Choroid plexus epithelial cell (primary cell): Measurements from ENCODE around the gene OSTN.
A peak's percentile ranks its signal among the peaks of the same experiment; 100 is the strongest.
"Not testable (repeated sequence)": the region's sequence is repeated elsewhere in the genome, so short reads cannot be mapped to it uniquely, and the experiment has no call there.

Experiments used
- DNase-seq: peaks from one replicate; pipeline ENCODE4 v3.0.0-alpha.2; 2010; ENCODE audit warnings: low read depth
- H3K4me3 ChIP-seq: 2 replicates; pipeline ENCODE4 v1.5.1; 2011; ENCODE audit warnings: low read depth, mild to moderate bottlenecking, control low read depth, low read length, moderate library complexity
- TF ChIP-seq, protein P1 (sequence below): conservative IDR thresholded peaks from 2 replicates; pipeline ENCODE4 v1.5.1; 2011; ENCODE audit warnings: low read depth, mild to moderate bottlenecking, control low read depth, inconsistent platforms, low read length, moderate library complexity

The OSTN gene

DNA sequence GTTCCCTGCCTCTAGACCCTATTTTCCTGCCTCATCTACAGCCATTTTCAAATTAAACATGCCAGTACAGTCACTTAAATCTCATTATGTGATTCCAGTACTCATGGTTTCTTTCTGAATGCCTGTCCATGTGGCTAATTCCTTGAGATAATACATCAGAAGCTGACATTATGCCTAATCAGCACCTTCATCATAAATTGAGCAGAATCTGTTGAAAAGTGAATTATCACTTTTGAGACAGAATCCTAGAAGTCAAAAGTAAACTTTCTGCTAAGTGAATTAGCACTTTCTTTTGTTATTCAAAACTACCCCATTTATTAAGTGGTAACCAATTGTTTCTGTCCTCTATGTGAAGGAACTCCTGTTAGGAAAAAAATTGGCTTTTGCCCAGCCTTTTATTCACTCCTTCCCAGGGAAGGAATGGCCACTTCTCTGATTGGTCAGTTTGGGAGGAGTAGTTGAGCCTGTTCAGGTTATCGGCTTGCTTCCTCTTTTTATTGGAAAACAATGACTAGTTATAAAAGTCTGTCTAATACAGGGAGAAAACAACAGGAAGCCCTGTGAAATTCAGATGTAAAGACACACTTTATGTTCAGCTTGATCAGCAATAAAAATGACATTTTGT, 40.5 kb downstream of the OSTN start:
- TF ChIP-seq, protein P1, sequence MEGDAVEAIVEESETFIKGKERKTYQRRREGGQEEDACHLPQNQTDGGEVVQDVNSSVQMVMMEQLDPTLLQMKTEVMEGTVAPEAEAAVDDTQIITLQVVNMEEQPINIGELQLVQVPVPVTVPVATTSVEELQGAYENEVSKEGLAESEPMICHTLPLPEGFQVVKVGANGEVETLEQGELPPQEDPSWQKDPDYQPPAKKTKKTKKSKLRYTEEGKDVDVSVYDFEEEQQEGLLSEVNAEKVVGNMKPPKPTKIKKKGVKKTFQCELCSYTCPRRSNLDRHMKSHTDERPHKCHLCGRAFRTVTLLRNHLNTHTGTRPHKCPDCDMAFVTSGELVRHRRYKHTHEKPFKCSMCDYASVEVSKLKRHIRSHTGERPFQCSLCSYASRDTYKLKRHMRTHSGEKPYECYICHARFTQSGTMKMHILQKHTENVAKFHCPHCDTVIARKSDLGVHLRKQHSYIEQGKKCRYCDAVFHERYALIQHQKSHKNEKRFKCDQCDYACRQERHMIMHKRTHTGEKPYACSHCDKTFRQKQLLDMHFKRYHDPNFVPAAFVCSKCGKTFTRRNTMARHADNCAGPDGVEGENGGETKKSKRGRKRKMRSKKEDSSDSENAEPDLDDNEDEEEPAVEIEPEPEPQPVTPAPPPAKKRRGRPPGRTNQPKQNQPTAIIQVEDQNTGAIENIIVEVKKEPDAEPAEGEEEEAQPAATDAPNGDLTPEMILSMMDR: no peak
- H3K4me3 ChIP-seq: no peak overlapping the region
- no peak for DNase-seq

DNA sequence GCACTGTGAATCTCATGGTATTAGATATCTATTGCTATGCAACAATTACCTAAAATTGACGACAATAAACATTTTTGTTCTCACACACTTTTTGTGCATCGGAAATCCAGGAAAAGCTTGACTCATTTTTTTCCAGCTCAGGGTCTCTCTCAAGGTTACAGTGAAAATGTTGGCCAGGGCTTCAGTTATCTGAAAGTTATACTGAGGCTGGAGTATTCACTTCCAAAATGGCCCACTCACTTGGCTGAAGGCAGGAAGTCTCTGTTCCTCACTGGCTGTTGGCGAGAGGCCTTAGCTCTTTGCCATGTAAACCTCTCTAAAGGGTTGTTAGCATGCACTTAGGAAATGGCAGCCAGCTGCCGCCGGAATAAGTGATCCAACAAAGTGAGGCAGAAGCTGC, 41.4 kb downstream of the OSTN start:
- no peak for DNase-seq
- no peak overlapping the region for H3K4me3 ChIP-seq
- TF ChIP-seq, protein P1: no peak

DNA sequence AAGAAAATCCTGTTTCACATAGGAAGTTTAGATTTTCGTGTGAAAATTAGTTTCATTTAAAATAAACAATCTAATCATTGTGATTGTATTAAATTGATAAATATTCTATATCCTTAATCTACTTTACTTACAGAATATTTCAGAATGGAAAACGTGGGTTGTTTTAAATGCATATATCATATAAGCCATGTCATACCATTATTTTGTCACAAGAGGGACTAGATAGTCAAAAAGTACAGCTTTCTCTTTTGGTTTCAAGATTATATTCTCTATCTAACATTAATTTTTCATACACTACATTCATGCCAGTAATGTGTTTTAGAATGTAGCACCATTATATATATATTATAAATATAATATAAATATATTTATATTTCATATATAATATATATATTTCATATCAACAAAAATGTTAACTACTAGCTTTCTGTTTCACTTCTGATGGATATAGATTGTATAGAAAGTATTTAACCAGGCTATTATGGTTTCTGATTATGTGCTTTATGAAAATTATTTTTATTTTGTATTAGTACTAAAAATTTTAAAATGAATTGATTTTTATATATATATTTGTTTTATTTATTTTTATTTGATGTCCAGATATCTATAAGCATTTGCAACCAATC, 45.3 kb downstream of the OSTN start:
- TF ChIP-seq, protein P1: peak; percentile 58
- DNase-seq: peak; percentile 53

DNA sequence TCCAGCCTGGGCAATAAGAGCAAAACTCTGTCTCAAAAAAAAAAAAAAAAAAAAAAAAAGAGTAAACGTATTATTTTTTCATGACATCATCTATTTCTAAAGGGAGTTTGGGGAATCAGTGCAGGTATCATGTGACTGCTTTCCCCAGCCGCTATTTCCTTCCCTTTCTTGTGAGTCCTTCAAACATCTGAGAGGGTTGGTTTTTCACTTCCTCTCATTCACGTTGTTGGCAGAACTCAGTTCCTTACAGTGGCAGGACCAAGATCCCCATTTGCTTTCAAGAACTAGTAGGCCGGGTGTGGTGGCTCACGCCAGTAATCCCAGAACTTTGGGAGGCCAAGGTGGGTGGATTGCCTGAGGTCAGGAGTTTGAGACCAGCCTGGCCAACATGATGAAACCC, 47.0 kb downstream of the OSTN start:
- not testable (repeated sequence) for H3K4me3 ChIP-seq

More for the DNA sequence above, 45.3 kb downstream of the OSTN start:
- no peak overlapping the region for H3K4me3 ChIP-seq

DNA sequence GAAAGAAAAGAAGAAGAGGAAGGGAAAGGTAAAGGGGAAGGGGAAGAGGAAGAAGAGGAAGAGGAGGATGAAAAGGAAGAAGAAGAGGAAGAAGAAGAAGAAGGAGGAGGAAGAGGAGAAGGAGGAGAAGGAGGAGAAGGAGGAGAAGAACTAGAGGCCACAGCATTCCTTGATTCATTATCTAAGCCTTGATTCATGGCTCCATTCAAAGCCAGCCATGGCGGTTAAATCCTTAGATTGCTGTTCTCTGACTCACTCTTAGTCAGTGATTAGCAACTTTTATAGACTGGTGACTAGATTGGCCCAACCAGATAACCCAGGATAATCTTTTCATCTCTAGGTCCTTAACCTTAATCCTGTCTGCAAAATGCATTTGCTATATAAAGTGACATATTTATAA, 47.6 kb downstream of the OSTN start:
- H3K4me3 ChIP-seq: no peak overlapping the region
- peak; percentile 54 for DNase-seq
- TF ChIP-seq, protein P1: no peak

More for the DNA sequence above, 47.0 kb downstream of the OSTN start:
- not testable (repeated sequence) for DNase-seq

DNA sequence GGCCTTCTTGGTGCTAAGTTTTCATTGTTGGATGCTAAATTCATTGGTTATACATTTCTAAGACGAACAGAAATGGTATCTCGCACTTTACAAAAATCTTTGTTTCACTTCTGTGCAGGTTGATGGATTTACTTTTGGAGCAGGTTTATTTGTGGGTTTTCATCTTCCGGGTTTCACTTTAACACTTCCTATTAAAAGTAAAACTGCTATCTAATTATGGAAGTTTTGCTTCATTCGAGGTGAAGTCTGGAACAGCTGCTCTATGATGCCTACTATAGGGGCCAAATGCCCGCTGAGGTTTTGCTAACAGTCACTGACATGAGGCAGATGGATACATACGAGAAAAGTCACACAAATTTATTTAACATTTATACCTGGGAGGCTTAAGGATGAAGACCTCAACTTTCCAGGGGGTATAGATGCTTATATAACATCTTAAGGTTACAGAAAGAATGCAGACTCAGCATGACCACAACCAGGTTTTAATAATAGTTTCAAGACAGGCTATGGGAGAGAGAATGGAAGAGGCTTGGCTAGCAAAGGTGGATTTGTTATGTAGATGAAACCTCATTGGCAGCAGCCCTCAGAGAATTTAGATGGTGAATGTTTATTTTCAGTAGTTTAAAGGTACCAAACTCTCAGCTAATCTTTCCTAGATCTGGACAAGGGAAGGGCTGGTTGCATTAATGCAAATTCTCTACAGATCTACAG, 54.2 kb downstream of the OSTN start:
- H3K4me3 ChIP-seq: no peak overlapping the region
- no peak for DNase-seq
- TF ChIP-seq, protein P1: no peak

DNA sequence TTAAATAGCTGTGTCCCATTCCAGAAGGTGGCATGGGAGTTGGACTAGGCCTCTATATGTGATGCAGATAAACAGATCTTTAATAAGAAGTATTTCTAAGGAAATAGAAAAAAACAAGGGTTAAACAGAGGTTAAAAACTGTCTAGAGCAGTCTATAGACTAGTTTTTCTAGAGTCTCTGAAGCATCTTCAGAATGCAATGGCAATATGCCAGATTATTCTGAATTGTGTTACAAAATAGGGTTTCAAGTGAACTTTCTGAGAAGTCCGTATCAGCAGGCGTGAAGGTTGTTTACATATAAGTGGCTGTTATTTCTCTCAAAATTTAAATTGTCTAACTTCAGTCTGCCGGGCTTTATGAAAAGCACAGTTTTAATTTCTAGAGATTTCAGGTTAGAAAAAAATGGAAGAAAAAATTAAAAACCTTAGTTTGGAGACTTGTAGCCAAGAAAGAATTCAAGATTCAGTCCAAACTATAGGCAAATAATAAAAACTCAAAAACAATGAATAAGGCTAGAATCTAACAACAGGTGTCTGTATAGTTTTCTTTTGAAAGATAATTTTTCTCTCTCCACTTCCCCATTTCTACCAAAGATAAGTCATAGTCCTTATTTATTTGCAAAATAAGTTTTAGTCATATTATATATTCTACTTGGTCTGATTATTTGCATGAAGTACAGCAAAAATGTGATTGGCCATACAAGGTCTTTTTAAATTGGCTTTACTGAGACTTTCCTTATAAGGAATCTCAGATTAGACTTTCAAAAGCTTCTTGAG, 55.2 kb downstream of the OSTN start:
- no peak overlapping the region for H3K4me3 ChIP-seq
- peak; percentile 90 for DNase-seq
- TF ChIP-seq, protein P1: no peak
